CD4-positive, alpha-beta T cell treated with Interleukin-12 subunit alpha and Interleukin-12 subunit beta, for 1 hour (primary cell): ENCODE results near the gene DNAJC18.
A peak's percentile ranks its signal among the peaks of the same experiment; 100 is the strongest.
"Not testable (repeated sequence)": the region's sequence is repeated elsewhere in the genome, so short reads cannot be mapped to it uniquely, and the experiment has no call there.

Source experiments
- DNase-seq: peaks from one replicate; pipeline ENCODE4 v3.0.0-alpha.2; 2020

Gene DNAJC18

DNA sequence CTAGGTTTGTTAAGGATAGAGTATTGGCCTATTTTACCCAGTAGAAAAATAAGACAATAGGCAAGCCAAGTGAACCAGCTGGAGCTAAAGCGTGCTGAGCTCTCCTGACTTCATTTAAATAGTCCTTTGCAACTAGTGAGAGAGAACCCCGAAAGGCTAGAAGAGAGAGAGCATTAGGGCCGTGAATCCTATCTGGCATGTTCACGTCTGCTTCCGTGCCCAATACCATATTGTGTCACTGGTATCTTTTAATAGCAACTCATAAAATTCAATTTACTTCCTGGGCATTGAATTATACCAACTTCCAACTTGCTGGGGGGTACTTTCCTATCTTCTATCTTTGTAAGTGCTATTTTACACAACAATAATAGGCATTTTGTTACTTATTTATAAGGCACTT lies 13.8 kb downstream of the DNAJC18 start:
- DNase-seq, result no peak

DNA sequence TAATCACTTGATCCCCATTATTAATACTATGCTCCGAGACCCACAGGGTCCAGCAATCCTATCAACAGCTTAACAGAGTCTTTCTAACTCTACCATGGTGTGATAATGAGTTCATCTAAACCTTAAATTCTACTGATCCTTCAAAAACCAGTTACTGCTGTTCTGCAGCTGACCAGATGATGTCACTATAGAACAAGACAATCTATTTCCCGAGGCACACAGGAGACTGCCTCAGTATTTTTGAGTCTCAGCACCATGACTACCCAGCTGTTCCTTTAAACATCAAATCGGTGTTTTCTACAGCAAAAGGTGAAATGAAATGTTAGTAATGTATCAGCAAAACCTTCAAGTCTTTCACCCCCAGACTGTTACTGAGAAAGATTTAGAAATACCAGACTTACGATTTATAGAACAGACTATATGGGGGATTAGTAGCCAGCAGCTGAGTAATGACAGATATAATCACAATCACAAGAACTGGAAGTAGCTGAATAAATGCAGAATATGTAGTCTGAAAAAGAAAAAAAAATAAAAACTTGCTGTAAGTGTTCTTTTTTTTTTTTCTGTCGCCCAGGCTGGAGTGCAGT lies 16.9 kb downstream of the DNAJC18 start:
- peak; percentile 86 for DNase-seq

DNA sequence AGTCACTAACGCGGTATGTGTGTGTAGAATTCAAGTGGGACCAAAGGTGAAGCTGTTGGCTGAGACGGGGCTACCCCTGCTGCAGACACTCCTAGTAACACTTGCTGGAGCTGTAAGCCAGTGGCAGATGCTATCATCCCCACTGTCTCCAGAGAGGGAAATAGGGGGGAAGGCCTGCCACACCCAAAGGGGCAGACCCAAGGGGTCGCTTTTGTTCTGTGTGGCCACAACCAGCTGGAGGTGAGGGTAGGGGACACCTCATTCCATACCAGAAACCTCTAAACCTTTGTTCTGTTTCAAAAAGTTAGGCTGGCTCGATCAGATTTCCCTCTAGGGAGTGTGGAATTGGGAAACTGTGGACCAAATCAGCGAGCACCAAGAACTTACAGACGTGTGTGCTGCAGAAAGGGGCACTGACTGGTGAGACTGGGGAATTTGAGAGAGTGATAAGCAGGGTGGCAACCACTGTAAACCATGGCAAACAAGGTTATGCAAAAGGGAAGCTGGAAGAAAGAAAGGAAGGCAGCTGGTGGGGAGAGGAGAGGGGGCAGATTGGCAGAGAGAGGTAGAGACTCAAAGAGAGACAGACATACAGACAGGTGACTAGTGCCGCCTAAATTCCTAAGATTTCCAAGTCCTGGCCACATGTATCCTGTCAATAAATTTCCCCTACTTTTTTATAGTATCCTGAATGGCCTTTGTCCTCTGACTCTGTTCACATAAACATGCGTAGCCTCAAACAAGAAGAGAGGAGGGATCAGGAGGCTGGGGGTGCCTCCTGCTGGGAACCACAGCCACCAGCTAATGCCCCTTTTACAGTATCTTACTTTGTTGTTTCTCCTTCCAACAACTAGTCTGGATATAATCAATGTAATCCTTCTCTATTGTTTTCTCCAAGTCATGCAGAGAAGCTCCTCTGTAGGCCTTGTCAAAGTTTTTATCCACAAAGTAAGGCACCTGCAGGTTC lies 19.8 kb downstream of the DNAJC18 start:
- DNase-seq, result no peak

DNA sequence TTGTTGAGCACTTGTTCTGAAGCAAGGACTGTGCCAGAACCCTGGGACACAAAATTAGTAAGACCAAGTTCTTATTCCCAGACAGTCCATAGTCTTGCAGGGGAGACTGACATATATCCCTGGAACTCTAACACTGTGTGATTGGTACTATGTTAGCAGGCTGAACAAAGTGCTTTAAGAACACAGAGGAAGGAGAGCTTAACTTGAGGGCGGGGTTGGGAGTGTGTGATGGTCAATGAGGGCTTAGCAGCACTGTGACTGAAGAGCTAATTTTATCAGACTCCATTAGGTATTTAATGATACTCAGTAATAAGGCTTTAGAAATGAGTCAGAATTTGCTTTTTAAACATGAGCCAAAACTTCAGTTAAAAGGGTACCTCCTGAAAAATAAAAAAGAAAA lies 20.5 kb downstream of the DNAJC18 start:
- no peak for DNase-seq

DNA sequence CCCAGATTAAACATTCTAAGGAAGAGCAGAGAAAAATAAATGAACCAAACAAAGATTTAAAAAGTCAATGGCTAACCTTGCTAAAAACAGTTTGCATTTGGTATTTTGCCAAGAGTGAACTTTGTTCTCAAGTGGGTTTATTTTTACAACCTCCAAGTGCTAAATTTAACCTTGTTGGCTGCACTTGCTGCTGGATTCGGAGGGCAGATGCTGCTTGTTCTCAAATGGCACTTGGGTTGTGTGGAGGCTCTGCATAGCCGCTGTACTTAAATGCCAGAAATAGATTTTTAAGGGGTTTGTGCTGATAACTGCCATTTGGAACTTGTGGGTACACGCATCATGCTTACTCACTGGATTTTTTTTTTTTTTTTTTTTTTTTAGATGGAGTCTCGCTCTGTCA lies 22.1 kb downstream of the DNAJC18 start:
- no peak for DNase-seq

DNA sequence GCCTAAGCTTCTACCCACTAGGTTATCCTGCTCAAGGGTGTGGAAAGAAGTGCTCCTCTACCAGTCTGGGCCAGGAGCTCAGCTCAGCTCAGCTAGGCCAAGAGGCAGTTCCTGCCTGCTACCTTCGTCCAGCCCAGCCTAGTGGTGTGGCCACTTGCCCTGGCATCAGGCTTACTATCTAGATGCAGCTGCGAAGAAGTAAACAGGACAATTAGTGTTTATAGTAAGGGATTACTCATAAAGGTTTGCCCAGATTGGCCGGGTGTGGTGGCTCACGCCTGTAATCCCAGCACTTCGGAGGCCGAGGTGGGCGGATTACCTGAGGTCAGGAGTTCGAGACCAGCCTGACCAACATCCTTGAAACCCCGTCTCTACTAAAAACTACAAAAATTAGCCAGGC lies 22.7 kb downstream of the DNAJC18 start:
- DNase-seq, result no peak

DNA sequence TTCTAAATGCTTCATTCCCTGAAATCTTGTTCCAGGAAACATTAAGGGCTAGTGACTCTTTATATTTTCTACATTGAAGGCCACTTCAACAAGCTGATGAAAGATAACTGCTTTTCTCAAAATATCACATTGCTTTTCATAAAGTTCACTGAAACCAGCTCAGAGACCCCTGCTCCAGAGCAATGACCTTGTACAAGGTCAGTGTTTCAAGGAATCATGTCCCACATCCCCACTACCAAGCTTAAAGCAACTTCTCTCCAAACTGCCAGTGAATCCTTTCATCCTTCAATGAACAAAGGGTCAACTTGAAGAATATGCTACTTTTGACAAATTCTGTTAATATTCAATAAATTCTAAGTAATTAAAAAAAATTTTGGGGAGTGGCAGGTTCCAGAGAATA lies 23.5 kb downstream of the DNAJC18 start:
- no peak for DNase-seq

DNA sequence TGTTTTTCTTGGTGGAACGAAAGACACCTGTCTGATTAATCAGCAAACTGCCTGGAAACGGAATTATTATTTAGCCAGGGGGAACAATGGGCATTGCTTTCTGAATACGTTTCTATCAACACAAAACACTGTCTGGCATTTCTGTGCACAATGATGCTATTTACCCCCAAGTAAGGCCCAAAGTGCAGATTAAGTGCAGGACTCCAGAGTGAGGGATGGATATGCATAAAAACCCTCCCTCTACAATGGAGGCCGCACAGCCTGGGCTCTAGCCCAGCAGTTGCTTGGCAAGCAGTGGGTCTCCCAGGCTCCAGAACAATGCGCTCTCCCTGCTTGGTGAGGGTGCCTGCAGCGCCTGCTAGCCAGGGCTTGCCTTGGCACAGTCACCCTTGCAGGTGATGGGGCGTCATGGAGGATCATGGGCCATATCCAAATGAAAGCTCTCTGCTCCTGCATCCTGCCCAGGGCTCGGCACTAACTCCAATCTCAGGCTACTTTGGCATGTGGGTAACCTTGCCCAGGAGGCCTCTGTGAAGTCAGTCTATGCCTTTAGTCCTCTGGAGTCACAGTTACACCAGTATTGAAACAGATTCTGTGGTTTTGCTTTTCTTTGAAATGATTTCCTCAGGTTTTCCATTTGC lies 24.0 kb downstream of the DNAJC18 start:
- DNase-seq, result no peak

DNA sequence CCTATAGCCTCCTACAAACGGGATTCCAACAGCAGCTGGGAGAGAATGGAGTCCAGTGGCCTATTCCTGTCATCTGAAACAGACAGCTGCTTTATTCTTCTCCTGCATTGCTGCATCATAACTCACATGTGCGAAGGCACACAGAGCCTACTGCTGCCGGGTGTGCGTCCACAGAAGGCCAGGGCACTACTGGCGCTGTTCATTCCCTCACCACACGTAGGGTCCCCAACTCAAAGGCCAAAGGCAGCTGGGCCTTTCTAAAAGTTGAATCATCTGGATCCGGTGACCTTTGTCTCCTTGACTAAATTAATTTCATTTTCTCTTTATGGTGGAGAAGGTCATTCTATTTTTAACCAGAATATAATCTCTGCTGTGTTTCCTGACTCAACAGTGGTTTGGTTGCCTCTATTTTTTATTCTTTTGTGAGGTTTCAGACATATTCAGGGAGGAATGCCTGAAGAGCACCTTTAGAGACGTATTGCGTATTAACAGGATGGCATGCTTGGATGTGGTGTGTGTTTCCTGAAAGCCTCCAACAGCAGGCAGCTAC lies 24.7 kb downstream of the DNAJC18 start:
- no peak for DNase-seq

DNA sequence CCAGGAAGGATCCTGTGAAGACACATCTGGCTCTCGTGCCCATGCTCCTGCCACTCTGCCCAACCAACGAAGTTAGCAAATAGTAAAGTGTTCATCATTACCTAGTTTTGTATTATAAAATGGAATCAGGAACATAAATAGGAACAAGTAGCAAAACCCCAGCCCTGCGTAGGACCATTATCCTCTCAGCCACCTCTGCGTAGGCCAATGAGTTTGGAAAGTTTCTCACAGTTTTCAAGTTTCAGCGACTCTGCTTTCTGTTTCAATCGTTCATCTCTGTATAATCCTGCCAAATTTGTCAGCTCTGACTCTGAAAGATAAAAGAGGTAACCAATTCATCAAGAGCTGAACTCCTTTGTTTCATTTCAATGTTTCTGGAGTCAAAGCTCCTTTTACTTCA lies 25.4 kb downstream of the DNAJC18 start:
- DNase-seq, result no peak

DNA sequence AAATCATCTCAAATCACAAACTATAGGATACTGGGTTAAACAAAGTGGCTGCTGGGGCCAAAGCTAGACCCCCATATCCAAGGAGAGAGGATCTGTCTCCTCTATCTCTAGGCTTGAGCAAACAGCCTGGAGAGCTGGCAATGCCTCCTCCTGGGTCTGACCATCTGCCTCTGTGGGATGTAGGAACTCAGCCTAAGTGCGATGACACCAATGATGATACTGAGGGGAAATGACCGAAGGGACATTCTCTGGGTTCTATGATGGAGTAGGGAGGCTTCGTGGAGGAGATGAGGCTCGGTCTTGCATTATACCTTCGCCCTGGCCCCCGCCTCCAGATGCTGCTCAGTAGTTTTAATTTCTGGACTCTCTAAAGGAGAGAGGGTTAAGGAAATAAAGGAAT lies 26.2 kb downstream of the DNAJC18 start:
- no peak for DNase-seq

DNA sequence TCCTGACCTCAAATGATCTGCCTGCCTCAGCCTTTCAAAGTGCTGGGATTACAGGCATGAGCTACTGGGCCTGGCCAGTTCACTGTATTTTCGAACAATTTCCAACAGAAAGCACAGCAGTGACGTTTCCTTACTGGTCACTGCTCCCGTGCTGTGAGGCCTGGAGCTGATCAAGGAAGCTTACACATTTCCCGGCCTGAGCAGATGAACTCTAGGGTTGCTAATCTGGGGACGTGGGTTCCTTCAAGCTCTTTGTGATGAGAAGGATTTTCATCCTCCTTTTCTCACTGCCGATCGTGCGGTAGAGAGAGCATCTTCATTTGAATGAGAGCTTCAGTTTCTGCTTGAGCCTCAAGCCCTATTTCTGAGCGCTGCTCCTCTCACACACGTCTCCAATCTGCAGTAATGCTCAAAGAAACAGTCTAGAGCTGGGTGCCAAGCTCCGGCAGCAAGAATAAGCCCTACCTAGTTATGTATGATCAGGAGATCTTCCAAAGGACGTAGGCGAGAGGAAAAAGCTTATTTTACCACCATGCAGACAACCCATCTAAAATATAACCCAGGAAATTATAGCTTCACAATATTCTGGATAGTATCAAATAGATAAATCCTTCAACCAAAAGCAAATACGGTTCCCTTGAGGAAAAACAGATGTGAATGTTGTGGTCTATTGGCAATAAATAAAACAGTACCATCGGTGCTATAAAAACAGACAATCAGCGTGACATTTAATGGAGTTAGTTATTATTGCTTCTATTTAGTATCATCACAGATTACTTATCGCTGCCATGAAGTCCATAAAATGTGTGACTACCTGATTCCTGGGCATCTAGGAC lies 28.1 kb downstream of the DNAJC18 start:
- DNase-seq, result no peak

DNA sequence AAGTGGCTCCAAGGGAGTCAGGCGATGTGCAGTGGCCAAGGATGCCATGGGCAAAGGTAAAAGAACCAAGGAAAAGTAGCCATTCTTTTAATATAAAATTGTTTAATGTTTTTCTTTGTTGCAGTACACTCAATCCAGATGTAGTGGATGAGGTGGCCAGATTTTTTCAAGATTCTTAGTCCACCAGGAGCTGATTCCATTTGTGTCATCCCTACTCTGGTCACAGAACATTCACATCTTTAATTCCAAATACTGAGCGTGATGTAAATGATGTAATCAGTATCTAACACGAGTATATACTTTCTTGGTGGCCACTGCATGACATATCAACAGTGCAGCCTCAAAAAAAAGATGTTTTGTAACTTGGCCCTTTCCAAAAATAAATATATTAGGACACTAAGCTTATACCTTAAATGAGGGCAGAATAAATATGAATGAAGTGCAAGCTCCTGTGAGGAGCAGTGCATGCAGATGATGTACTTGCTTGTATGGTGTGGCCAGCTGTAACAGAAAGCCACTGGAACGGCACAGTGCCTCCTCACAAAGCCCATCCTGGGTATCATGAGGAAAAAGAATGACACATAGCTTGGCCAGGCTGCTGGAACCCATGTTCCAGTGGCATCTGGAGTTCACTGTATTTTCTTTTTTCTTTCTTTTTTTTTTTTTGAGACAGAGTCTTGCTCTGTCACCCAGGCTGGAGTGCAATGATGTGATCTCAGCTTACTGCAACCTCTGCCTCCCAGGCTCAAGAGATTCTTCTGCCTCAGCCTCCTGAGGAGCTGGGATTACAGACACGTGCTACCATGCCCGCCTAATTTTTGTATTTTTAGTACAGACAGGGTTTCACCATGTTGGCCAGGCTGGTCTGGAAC lies 29.0 kb downstream of the DNAJC18 start:
- DNase-seq, result no peak

DNA sequence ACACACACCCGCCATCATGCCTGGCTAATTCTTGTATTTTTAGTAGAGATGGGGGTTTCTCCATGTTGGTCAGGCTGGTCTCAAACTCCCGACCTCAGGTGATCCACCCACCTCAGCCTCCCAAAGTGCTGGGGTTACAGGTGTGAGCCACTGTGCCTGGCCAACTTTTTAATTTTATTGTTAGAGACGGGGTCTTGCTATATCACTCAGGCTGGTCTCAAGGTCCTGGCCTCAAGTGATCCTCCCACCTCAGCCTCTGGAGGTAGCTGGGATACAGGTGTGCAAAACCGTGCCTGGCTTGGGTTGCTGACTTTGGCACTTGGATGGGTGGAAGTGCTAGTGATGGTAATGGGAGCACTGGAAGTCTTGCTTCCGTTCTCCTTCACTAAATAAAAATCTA lies 30.2 kb downstream of the DNAJC18 start:
- DNase-seq, result not testable (repeated sequence)

DNA sequence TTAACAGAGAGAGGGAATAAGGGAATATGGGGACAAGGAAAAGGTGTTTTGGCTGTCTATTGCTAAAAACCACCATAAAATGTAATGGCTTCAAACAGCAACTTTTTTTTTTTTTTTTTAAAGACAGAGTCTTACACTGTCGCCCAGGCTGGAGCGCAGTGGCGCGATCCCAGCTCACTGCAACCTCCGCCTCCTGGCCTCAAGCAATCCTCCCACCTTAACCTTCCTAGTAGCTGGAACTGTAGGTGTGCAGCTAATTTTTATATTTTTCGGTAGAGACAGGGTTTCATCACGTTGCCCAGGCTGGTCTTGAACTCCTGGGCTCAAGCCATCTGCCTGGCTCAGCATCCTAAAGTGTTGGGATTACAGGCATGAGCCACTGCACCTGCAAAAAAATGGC lies 31.1 kb downstream of the DNAJC18 start:
- no peak for DNase-seq

DNA sequence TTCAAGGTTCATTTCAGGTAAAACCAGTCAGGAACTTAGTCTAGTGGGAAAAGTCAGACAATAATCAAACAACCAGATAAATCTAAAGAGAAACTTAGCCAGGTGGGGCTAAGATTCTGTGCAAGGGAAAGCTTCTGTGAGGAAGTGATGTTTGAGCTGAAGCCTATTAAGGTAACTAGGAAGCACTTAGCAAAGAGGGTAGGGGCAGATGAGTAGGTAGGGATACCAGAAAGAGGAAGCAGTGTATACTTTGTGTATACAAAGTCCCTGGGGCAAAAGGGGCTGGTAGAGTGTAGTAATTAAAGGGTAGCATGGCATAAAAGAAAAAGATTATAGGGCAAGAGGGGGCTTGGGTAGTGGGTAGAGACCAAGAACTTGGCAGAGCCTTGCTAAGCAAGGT lies 31.8 kb downstream of the DNAJC18 start:
- DNase-seq, result no peak

DNA sequence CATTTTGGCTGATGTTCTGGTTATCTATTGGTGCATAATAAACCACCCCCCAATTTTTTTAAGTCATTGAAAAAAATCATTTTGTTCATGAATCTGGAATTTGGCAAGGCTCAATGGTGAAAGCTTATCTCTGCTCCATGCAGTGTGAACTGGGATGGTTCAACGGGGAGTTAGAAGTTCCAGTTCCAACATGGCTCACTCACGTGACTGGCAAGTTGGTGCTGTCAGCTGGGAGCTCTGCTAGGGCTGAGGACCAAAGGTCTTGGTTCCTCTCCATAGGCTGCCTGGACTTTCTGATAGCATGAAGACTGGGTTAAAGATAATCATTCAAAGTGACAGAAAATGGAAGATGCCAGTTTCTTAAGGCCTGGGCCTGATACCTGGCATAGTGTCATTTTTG lies 32.4 kb downstream of the DNAJC18 start:
- DNase-seq, result no peak

DNA sequence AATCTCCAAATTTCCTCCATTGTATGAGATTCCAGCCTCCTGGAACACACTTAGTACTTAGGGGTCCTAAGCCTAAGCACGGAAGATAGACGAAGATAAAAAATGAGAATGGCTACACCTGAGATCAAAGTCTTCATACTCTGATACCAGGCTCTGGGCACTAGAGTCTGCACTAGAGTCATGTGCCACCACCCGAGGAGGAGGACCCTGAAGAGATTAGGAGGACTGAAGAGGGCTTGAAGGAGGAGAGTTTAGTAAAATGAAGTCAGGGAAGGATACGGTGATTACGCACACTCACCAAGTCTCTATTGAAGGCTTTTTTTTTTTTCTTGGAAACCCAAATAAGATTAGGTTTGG lies 34.9 kb downstream of the DNAJC18 start:
- DNase-seq, result no peak

DNA sequence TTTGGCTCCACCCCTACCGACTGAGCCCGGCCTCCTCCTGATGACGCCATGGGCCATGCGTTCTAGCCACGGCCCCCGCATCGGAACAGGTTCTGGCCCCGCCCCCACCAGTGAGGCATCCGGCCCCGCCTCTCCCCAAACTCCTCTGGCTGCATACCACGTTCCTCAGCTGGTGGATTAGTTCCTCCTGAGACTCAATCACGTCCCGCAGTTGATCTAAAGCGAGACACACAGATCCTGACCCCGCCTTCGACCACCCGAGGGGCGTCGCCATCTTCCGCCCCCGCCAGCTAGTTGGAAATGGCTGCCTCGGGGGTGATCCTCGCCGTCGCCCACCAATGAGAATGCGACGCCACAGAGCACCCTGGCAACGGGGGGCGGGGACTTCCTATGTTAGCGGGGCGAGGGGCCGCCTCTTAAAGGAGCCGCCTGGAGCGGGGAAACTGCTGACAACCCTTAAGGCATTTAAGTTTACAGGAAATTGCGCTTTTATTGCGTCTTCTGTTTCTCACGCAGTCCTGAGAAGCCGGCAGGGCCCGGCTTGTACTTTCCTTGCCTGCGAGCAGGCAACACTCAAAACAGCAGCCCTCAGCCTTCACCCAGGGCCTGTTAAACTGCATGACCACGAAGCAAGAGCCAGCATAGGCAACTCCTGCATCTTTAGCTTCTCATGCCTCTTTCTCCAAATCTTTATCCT lies 35.4 kb downstream of the DNAJC18 start, which contains the start of gene SPATA24:
SPATA24 (minus strand) TSS at position 303 of the 697 bp plus-strand sequence; CDS start at position 274, 29 bp downstream.
- peak; percentile 97 for DNase-seq

DNA sequence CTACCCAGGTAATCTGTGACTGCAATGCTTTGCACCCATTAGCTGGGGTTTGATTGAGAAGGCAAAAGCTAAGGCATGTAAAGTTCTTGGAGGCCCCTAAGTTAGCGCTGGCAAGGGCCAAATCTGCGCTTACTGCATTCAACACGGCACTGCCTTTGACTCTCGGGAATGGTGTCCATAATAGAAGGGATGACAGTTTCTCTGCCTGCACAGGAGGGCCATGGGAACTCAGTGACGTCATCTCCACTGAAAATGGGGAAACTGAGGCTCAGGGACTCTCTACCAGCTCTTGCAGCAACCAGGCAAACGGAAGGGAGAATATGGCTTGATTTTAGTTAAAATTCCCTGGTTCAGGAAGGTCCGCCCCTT lies 35.9 kb downstream of the DNAJC18 start:
- DNase-seq, result no peak

DNA sequence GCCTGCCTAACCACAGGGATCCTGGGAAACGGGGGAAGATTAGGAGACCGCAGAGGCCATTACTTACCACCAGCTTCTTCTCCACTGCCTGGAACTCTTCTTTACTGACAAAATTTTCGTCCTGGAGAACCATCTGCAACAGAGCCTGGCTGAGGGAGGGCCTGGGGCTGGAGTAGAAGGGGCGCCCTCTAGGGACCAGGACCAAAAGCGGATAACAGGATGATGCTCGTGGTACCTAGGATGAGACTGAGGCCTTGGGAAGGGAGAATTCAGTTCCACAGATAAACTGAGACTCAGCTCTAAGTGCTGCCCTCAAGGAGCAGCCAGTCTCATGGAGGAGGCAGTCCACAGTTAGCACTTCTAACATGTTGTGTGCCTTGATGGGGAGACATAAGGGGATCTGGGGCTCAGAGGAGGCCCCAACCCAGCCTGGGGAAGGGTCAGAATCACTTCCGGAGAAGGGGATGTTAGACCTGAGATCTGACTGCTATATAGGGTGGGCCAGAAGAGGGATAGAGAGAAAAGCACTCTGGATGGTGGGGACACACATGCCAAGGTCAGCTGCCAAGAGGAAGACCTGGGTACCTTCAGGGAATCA lies 36.7 kb downstream of the DNAJC18 start:
- peak; percentile 24 for DNase-seq
